ENCODE results near the gene ARMC6. TPM values are rescaled to one million over a fixed set of nuclear protein-coding genes. Genes with fewer than 3 reads are reported as not detected.

The ARMC6 gene
- total and polyA plus RNA-seq, 4 donors = 8.8 to 13.2 (median 12.4) TPM

GRCh38 chr19:19061506-19061905 is 28.1 kb downstream of the ARMC6 start:
- no peak overlapping the region for H3K27ac ChIP-seq (ENCODE audit: low read depth in 1 of 2, low read length in 2 of 2)
- no peak overlapping the region for H3K4me3 ChIP-seq (ENCODE audit: low read length in 2 of 2)
- DNase-seq = no peak
- no peaks in the 10 kb centered on the region for H3K36me3 ChIP-seq (ENCODE audit: control insufficient read depth in 1 of 2, insufficient read depth in 2 of 2, low read length in 1 of 2)
- intact Hi-C loops (cut with DNase I) = loop anchor here in 1 of 2 donors (5.0 kb wide), 2 partner anchors 76 to 131 kb away; partner anchors contain the start of genes BORCS8, RFXANK and TMEM161A
- no peak for ATAC-seq (ENCODE audit: low FRiP score)
- no peaks in the 10 kb centered on the region for H3K27me3 ChIP-seq (ENCODE audit: control insufficient read depth in 1 of 2, insufficient read depth in 2 of 2, low read length in 1 of 2)
- no peaks in the 10 kb centered on the region for H3K4me1 ChIP-seq (ENCODE audit: control insufficient read depth in 1 of 2, insufficient read depth in 2 of 2, low read length in 2 of 2)
- 76 to 83% methylated on average over 8 of the region's 8 CpGs for WGBS, 2 donors
- no peaks in the 10 kb centered on the region for H3K9me3 ChIP-seq (ENCODE audit: control insufficient read depth, low read length)

DNA sequence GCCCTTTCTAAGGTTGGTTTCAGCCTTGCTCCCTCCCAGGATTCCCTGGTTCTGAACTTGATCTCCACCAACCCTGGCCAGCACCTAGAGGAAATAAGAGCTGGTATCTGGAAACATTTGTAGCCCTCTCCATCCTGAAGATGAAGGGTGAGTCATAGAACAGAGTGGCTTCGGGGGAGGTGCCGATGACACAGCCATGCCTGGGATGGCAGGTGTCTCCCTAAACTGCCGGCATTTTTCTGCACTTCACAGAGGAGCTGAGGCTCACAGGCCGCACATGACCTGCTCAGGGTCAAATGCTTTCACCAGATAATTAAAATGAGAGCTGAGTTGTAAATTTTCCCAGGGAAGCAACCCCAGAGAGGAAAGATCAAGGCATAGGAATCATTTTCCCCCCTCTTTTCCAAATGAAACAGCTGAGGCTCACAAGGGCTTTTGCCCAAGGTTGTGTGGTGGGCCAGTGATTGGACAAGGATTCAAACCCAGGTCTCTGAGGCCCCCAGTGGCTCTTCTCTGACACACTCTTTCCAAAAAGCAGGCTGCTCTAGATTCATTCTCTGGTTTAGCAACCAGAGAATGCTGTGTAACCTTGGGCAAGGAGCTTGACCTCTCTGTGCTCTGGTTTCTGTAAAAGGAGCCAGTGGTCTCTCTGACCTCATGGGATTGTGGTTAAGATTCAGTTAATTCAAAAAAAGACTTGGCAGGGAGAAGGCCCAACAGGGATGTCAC is 29.2 kb downstream of the ARMC6 start:
- Histone ChIP-seq H3K36me3 (ENCODE audit: control insufficient read depth in 1 of 2, insufficient read depth in 2 of 2, low read length in 1 of 2) (no peaks in the 10 kb centered on the region), H3K27ac (ENCODE audit: low read depth in 1 of 2, low read length in 2 of 2) (peak overlapping the region in 1 of 2 donors; percentile 33), H3K27me3 (ENCODE audit: control insufficient read depth in 1 of 2, insufficient read depth in 2 of 2, low read length in 1 of 2) (no peaks in the 10 kb centered on the region), H3K9me3 (ENCODE audit: control insufficient read depth, low read length) (no peaks in the 10 kb centered on the region), H3K4me1 (ENCODE audit: control insufficient read depth in 1 of 2, insufficient read depth in 2 of 2, low read length in 2 of 2) (no peaks in the 10 kb centered on the region), H3K4me3 (ENCODE audit: low read length in 2 of 2) (no peak overlapping the region)
- ATAC-seq (ENCODE audit: low FRiP score) (no peak), DNase-seq (no peak)
- intact Hi-C loops (cut with DNase I) = loop anchor here in 1 of 2 donors (5.0 kb wide), 2 partner anchors 75 to 130 kb away; partner anchors contain the start of genes BORCS8, RFXANK and TMEM161A
- WGBS, 2 donors = 86 to 90% methylated on average over 4 of the region's 4 CpGs

- ATAC-seq (ENCODE audit: low FRiP score) (peak; percentile 98), DNase-seq (peak; percentile 99 to 100)
- WGBS, 2 donors = 3 to 4% methylated on average over 60 to 77 of the region's 77 CpGs
Measured at GRCh38 chr19:19063183-19064097, 30.0 kb downstream of the ARMC6 start, which contains the start of gene SLC25A42. SLC25A42 (plus strand) TSS chr19:19063994; CDS start chr19:19096125, 32,131 bp downstream.

DNA sequence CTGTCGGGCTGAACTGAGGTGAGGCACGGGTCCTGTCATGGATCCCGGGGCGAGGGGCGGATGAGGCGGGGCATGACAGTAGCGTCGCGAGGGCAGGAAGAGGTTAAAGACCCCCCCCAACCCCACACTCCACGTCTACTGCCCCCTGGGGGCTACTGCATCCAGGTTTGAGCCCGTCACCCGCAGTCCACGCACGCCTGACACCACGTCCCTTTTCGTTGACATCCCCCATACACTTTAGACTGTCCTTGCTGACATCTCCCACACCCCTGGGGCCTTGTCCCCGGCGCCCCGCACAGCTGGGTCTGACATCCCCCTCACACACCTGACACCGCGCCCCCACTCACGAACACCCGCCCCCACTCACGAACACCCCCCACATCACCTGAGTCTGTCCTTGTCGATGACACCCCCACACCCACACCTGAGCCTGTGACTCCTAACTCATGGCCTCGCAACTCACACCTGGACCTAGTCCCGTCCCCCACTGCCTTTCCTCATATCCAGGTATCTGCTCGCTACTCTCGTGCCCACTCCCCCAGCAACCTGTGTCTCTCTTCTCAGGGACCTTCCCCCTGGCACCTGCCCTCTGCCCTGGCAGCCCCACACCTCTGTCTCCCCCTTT is 30.8 kb downstream of the ARMC6 start:
- no peaks in the 10 kb centered on the region for H3K27me3 ChIP-seq (ENCODE audit: control insufficient read depth in 1 of 2, insufficient read depth in 2 of 2, low read length in 1 of 2)
- ATAC-seq (ENCODE audit: low FRiP score) = no peak
- intact Hi-C loops (cut with DNase I) = loop anchor here in 1 of 2 donors (5.0 kb wide), 2 partner anchors 73 to 128 kb away; partner anchors contain the start of genes BORCS8, RFXANK and TMEM161A

More at GRCh38 chr19:19063183-19064097, 30.0 kb downstream of the ARMC6 start, which contains the start of gene SLC25A42:
- Histone ChIP-seq H3K9me3 (ENCODE audit: control insufficient read depth, low read length) (no peaks in the 10 kb centered on the region), H3K4me1 (ENCODE audit: control insufficient read depth in 1 of 2, insufficient read depth in 2 of 2, low read length in 2 of 2) (no peaks in the 10 kb centered on the region), H3K27ac (ENCODE audit: low read depth in 1 of 2, low read length in 2 of 2) (peak within 1 kb of the TSS in 1 of 2 donors; percentile 33), H3K4me3 (ENCODE audit: low read length in 2 of 2) (peak within 1 kb of the TSS; percentile 55 to 81), H3K36me3 (ENCODE audit: control insufficient read depth in 1 of 2, insufficient read depth in 2 of 2, low read length in 1 of 2) (no peaks in the 10 kb centered on the region), H3K27me3 (ENCODE audit: control insufficient read depth in 1 of 2, insufficient read depth in 2 of 2, low read length in 1 of 2) (no peaks in the 10 kb centered on the region)
- intact Hi-C loops (cut with DNase I) = loop anchor here in 1 of 2 donors (5.0 kb wide), 2 partner anchors 74 to 129 kb away; partner anchors contain the start of genes BORCS8, RFXANK and TMEM161A

DNA sequence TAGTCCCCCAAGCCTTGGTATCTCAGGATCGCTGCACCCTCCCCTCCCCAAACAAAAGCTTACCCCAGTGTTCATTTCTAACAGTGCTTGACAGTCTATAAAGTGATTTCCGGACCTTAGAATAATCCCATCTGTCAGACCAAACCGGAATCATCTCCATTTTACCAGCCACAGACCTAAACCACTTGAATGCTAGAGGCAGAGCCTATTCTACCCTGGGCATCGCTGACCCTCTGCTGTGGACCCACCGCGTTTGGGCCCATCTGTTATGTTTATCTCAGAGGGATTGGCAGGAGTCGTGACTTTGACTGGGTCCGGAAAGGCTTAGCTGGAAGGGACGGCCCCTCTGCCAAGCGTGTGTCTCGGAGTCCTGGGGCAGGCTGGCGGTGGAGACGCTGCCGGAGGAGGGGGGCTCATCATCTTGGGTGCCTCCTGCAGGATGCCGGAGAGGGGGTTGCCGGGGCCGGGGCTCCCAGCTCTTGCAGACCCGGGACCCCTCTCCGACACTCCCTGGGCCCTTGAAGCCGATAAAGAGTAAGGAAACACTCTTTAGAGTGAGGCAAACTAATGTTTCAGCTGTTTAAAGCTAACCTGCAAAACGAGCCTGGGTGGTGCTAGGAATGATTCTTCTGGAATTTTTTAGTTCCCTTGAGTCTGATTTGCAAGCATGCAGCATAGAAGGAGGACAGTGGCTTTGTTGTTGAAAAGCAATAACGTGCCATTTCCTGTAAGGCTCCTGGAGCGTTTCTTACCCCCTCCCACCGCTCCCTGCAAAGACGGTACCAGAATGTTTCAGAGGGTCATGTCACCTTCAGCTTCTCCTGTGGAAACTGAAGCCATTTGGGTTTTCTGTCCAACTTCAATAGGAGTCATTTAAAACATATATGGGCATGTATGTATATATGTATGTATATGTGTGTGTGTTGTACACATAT is 31.7 kb downstream of the ARMC6 start:
- no peak for DNase-seq
- Histone ChIP-seq H3K9me3 (ENCODE audit: control insufficient read depth, low read length) (no peaks in the 10 kb centered on the region), H3K4me3 (ENCODE audit: low read length in 2 of 2) (peak overlapping the region in 1 of 2 donors; percentile 81), H3K27ac (ENCODE audit: low read depth in 1 of 2, low read length in 2 of 2) (no peak overlapping the region), H3K27me3 (ENCODE audit: control insufficient read depth in 1 of 2, insufficient read depth in 2 of 2, low read length in 1 of 2) (no peaks in the 10 kb centered on the region), H3K4me1 (ENCODE audit: control insufficient read depth in 1 of 2, insufficient read depth in 2 of 2, low read length in 2 of 2) (no peaks in the 10 kb centered on the region), H3K36me3 (ENCODE audit: control insufficient read depth in 1 of 2, insufficient read depth in 2 of 2, low read length in 1 of 2) (no peaks in the 10 kb centered on the region)
- intact Hi-C loops (cut with DNase I) = loop anchor here in 1 of 2 donors (5.0 kb wide), 2 partner anchors 72 to 127 kb away; partner anchors contain the start of genes BORCS8, RFXANK and TMEM161A
- ATAC-seq (ENCODE audit: low FRiP score) = no peak
- WGBS, 2 donors = 4% methylated on average over 25 of the region's 25 CpGs

More for the DNA sequence above, 30.8 kb downstream of the ARMC6 start:
- DNase-seq = no peak
- H3K4me1 ChIP-seq (ENCODE audit: control insufficient read depth in 1 of 2, insufficient read depth in 2 of 2, low read length in 2 of 2) = no peaks in the 10 kb centered on the region
- H3K36me3 ChIP-seq (ENCODE audit: control insufficient read depth in 1 of 2, insufficient read depth in 2 of 2, low read length in 1 of 2) = no peaks in the 10 kb centered on the region
- 2 to 4% methylated on average over 22 to 29 of the region's 29 CpGs for WGBS, 2 donors
- no peaks in the 10 kb centered on the region for H3K9me3 ChIP-seq (ENCODE audit: control insufficient read depth, low read length)
- peak overlapping the region; percentile 55 to 81 for H3K4me3 ChIP-seq (ENCODE audit: low read length in 2 of 2)
- peak overlapping the region in 1 of 2 donors; percentile 6 for H3K27ac ChIP-seq (ENCODE audit: low read depth in 1 of 2, low read length in 2 of 2)

DNA sequence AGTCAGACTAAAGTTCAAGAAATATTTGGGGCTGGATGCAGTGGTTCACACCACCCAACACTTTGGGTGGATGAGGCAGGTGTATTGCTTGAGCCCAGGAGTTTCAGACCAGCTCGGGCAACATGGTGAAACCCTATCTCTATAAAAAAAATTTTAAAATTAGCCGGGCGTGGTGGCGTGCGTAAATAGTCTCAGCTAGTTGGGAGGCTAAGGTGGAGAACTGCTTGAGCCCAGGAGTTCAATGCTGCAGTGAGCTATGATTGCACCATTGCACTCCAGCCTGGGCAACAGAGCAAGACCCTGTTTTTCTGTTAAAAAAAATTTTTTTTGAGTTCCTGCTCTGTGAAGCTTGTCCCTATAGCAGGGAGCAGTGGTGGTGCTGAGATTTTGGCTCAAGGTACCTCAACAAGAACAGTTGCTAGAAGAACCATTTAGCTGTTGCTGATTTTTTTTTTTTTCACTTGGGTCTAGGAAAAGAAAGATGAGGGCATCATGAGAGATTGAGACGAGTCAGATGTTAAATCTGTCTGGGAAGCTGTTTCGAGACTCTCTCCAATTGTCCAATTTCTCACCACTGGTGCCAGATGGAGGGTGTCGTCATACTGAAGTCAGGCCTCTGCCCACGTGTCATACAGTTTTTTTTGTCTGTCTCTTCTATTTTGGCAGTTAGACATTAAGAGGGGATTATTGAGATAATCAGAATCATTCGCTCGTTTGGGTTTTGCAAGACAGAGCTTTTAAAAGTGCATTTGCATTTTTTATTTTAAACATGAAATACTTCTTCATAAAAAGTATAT is 34.1 kb downstream of the ARMC6 start:
- Histone ChIP-seq H3K27ac (ENCODE audit: low read depth in 1 of 2, low read length in 2 of 2) (no peak overlapping the region), H3K36me3 (ENCODE audit: control insufficient read depth in 1 of 2, insufficient read depth in 2 of 2, low read length in 1 of 2) (no peaks in the 10 kb centered on the region), H3K9me3 (ENCODE audit: control insufficient read depth, low read length) (no peaks in the 10 kb centered on the region), H3K27me3 (ENCODE audit: control insufficient read depth in 1 of 2, insufficient read depth in 2 of 2, low read length in 1 of 2) (no peaks in the 10 kb centered on the region), H3K4me3 (ENCODE audit: low read length in 2 of 2) (no peak overlapping the region), H3K4me1 (ENCODE audit: control insufficient read depth in 1 of 2, insufficient read depth in 2 of 2, low read length in 2 of 2) (no peaks in the 10 kb centered on the region)
- DNase-seq (no peak), ATAC-seq (ENCODE audit: low FRiP score) (no peak)
- WGBS, 2 donors = 88% methylated on average over 11 of the region's 11 CpGs
- intact Hi-C loops (cut with DNase I) = no loop called here

Measured in aorta (tissue), 5 donors.